MM.1S (cell line): ENCODE measurements around the gene ASB6.
A peak's percentile ranks its signal among the peaks of the same experiment; 100 is the strongest.

Experiments used
- EZH2 ChIP-seq: fragments of 300-600 bp; sonication (generic); optimal IDR thresholded peaks from 2 replicates; pipeline ENCODE3; 2017; ENCODE audit warnings: low read depth, mild to moderate bottlenecking, antibody characterized with exemption, low read length, mixed read lengths
- EZH2phosphoT487 ChIP-seq: fragments of 300-600 bp; sonication (generic); IDR thresholded peaks from 2 replicates; pipeline ENCODE4 v1.6.1; 2018; ENCODE audit warnings: antibody characterized with exemption, low read length
- TF ChIP-seq, protein P1 (sequence below): fragments of 300-600 bp; sonication (generic); IDR thresholded peaks from 2 replicates; pipeline ENCODE4 v1.5.1; 2016; ENCODE audit warnings: antibody characterized with exemption, low read length, mixed read lengths

DNA sequence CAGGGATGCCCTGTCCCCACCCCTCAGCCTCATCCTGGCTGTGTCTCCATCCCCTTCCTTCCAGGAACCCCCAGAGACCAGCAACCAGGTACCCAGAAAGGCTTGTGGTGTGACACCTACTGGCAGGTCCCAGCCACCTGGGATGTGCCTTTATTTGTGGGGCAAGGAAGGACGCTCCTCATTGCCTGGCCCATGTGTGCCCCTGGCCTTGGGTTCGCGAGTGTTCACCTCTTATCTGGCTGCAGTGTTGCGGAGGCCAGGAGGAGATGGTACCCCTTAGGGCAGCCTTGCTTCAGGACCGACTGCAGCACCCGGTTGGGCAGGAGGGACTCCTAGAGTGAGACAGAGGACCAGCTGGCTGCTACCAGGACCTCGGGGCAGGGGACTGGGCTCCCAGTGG lies 29.8 kb downstream of the ASB6 start:
- TF ChIP-seq, protein P1, sequence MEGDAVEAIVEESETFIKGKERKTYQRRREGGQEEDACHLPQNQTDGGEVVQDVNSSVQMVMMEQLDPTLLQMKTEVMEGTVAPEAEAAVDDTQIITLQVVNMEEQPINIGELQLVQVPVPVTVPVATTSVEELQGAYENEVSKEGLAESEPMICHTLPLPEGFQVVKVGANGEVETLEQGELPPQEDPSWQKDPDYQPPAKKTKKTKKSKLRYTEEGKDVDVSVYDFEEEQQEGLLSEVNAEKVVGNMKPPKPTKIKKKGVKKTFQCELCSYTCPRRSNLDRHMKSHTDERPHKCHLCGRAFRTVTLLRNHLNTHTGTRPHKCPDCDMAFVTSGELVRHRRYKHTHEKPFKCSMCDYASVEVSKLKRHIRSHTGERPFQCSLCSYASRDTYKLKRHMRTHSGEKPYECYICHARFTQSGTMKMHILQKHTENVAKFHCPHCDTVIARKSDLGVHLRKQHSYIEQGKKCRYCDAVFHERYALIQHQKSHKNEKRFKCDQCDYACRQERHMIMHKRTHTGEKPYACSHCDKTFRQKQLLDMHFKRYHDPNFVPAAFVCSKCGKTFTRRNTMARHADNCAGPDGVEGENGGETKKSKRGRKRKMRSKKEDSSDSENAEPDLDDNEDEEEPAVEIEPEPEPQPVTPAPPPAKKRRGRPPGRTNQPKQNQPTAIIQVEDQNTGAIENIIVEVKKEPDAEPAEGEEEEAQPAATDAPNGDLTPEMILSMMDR, result peak; percentile 17
- TF ChIP-seq EZH2 (no peak), EZH2phosphoT487 (no peak)
